Erythroblast (primary cell): ENCODE results near the gene FAM111A.

Source experiments
- GATA1 ChIP-seq: IDR thresholded peaks from 2 replicates; pipeline ENCODE4 v1.6.1; 2011; ENCODE audit warnings: low read depth, mild to moderate bottlenecking, control low read depth, low read length, moderate library complexity
- POLR2A ChIP-seq: IDR thresholded peaks from 2 replicates; pipeline ENCODE4 v1.6.1; 2011; ENCODE audit warnings: mild to moderate bottlenecking, low read length

DNA sequence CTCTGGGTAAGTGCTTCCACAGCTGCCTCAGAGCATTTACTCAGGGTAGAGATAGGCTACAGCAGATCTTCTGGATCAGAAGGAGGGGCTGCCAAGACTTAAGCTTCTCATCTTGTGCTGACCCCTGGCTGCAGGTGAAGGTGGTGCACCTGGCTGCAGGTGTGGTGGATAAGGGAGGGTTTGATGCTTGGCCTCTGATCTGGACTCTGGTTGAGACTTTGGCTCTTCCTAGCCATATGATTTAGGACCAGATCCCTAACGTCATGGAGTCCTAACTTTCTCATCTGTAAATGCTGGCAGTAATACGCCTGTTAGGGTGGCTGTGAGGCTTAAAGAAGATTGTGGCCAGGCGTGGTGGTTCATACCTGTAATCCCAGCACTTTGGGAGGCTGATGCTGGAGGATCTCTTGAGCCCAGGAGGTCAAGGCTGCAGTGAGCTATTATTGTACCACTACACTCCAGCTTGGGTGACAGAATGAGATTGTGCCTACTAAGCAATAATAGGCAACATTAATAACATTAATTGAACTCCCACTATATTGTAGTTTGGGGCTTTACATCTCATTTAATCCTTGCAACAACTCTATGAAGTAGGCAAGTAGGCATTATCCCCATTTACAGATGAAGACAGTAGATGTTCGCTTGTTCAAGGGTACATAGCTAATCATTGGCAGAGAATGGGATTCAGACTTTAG, 39.9 kb downstream of the FAM111A start:
- TF ChIP-seq POLR2A (no peak), GATA1 (no peak)
